Astrocyte of the cerebellum (primary cell): ENCODE data around the gene LYST.
A peak's percentile ranks its signal among the peaks of the same experiment; 100 is the strongest.

ENCODE experiments used
- DNase-seq: peaks from one replicate; pipeline ENCODE4 v3.0.0-alpha.2; 2011; ENCODE audit warnings: low read depth
- H3K4me3 ChIP-seq: 2 replicates; pipeline ENCODE4 v1.5.1; 2011; ENCODE audit warnings: mild to moderate bottlenecking, low read depth, low read length, moderate library complexity
- in situ Hi-C: cut with HindIII; loops from 2 replicates; pipeline ENCODE4 v1.10.0; 2017; ENCODE audit warnings: low sequenced_read_pairs
- TF ChIP-seq, protein P1 (sequence below): IDR thresholded peaks from 2 replicates; pipeline ENCODE4 v1.5.1; 2012; ENCODE audit warnings: low read length, low read depth, moderate library complexity, mild to moderate bottlenecking; ENCODE audit errors: missing control alignments

LYST gene

DNA sequence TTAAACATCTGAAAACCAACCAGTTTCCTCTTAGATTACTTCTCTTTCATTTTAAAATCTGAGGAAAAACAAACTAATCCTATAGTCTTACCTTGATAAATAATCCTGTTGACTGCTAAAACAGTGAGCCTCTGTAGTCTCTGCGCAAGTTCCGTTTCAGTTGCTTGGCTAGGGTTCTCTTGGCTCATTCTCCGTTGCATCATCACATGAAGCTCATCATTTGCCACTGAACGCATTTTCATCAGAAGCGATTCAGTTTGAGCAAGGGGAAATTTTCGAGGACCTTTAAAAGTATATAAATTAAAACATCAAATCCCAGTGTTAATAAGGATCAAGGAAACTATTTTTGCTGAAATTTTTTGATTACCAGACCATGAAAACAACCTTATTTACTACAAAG, 120.5 kb downstream of the LYST start:
- DNase-seq: no peak
- no peak overlapping the region for H3K4me3 ChIP-seq
- TF ChIP-seq, protein P1, sequence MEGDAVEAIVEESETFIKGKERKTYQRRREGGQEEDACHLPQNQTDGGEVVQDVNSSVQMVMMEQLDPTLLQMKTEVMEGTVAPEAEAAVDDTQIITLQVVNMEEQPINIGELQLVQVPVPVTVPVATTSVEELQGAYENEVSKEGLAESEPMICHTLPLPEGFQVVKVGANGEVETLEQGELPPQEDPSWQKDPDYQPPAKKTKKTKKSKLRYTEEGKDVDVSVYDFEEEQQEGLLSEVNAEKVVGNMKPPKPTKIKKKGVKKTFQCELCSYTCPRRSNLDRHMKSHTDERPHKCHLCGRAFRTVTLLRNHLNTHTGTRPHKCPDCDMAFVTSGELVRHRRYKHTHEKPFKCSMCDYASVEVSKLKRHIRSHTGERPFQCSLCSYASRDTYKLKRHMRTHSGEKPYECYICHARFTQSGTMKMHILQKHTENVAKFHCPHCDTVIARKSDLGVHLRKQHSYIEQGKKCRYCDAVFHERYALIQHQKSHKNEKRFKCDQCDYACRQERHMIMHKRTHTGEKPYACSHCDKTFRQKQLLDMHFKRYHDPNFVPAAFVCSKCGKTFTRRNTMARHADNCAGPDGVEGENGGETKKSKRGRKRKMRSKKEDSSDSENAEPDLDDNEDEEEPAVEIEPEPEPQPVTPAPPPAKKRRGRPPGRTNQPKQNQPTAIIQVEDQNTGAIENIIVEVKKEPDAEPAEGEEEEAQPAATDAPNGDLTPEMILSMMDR: no peak
- in situ Hi-C loops: no loop called here

DNA sequence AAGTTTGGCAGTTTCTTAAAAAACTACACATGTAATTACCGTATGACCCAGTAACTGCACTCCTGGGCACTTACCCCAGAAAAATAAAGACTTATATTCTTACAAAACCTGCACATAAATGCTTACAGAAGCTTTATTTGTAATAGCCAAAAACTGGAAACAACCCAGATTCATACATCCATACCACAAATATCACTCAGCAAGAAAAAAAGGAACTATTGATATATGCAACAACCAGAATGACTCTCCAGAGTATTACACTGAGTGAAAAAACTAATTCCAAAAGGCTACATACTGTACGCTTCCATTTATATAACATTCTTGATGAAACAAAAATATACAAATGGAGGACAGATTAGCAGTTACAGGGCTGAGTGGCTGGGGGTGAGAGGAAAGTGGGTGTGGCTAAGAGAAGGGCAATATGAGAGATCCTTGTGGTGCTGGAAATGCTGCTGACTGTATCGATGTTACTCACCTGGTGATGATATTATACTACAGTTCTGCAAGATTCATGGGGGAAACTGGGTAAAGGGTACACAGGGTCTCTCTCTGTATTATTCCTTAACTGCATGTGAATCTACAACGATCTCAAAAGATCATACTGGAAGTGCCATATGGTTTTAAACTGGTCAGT, 121.1 kb downstream of the LYST start:
- in situ Hi-C loops: no loop called here
- DNase-seq: peak; percentile 24
- TF ChIP-seq, protein P1: no peak
- no peak overlapping the region for H3K4me3 ChIP-seq

DNA sequence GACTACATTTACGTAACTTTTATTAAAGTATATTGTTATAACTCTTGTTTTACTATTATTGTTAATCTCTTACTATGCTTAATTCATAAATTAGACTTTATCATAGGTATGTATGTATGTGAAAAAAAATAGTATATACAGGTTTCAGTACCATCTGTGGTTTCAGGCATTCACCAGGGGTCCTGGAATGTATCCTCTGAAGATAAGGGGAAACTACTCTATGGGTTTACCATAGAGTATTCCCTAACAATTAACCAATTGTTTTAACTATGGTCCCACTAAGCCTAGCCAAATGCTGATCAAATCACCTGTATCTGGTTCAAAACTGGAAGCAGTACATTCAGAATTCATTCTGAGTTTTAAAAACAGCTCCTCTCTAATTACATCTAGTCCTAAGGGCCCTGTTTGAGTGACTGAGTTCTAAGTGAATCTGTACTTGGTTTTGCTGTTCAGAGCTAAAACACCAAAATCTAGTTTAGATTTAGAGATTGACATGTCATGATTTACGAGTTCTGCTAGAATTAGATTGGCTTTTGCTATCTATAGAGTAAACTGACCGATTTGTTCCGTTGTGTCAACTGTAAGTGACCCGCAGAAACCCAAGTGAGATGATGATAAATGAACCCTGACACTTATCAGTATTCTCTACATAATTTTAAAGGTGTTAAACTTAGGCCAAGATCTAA, 123.6 kb downstream of the LYST start:
- no peak overlapping the region for H3K4me3 ChIP-seq
- TF ChIP-seq, protein P1: no peak
- in situ Hi-C loops: no loop called here
- no peak for DNase-seq

DNA sequence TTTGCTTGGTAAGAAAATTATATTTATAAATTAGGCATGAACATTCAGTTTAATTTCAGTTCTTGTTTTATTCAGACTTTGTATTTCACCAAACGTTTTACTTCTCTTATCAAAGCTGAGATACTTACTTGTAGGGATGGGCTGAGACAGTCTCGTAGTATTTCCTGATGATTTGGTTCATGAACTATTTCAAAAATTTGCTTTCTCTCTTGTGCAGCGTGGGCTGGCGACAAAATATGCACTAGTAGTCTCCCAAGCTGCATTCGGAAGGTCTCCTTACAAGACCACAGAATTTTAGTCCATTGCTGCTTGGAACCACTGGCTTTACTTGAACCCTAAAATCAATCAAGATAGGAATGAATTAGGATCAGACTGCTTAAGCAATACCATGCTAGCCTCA, 125.4 kb downstream of the LYST start:
- H3K4me3 ChIP-seq: no peak overlapping the region
- in situ Hi-C loops: no loop called here
- TF ChIP-seq, protein P1: no peak
- peak; percentile 29 for DNase-seq

DNA sequence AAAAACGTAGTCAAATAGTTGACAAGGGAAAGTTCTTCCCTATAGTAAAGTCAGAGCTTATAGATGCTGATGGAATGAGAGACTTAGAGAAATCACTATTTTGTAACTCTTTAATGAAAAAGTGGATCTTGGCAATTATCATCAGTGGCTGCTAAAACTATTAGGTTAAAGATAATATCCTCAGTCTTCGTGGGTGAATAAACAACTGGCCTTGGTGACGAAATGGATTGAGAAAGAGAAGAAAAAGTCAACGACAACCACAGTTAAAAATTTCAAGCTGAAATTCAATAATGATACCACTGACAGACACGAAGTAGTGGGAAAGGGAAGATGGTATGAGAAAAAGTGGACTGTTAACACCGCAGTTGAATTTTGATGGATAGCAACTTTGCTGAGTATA, 127.1 kb downstream of the LYST start:
- H3K4me3 ChIP-seq: no peak overlapping the region
- TF ChIP-seq, protein P1: no peak
- DNase-seq: no peak
- in situ Hi-C loops: no loop called here

DNA sequence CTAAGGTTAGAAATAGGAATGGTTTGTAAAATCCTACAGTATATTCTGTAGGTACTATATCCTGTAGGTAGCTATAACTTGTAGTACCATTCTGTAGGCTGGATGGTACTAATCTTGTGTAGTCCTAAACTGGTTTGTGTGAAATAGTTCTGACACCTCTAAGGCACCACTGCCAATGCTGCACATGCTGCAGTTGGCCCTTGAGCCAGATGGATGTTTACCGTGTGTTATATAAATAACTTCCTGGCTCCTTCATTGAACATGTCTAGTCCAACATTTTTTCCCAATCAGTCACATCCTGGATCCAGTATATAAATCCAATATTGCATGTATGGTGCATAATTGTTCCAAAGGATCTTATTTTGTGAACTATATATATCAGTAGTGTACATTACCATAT, 127.6 kb downstream of the LYST start:
- no peak for DNase-seq
- in situ Hi-C loops: no loop called here
- no peak overlapping the region for H3K4me3 ChIP-seq
- TF ChIP-seq, protein P1: no peak
